PC-9 (cell line): ENCODE measurements around the gene AGAP1. TPM values are rescaled to one million over a fixed set of nuclear protein-coding genes. Genes with fewer than 3 reads are reported as not detected.

ENCODE experiments used
- BruUV-seq: library from RNA; stranded (reverse); fragments of 400-500 nt; replicated peaks from 2 replicates; lab custom pipeline; 2021; lab: Mats Ljungman, UMichigan
- CTCF ChIA-PET: fragments of 300-600 bp; sonication (Branson Sonifier 250); formaldehyde crosslinking; loops from one replicate; lab custom pipeline; 2022; ENCODE audit warnings: antibody characterized with exemption; lab: Charles Lee
- POLR2A ChIA-PET: fragments of 300-600 bp; sonication (Branson Sonifier 250); formaldehyde crosslinking; loops from one replicate; lab custom pipeline; 2022; ENCODE audit warnings: antibody characterized with exemption; ENCODE audit not compliant: unreplicated experiment; lab: Charles Lee
- DNase-seq, 2 experiments: peaks; one replicate each; pipeline versions ENCODE4 v3.0.0 to v3.0.0-alpha.2; 2015 to 2022; ENCODE audit warnings: mixed read lengths in 1 of 2
- H2AFZ ChIP-seq: fragments of 200-600 bp; sonication (generic); 2 replicates; pipeline ENCODE4 v1.8.1; 2017; ENCODE audit warnings: antibody characterized with exemption
- H3F3A ChIP-seq: fragments of 200-600 bp; sonication (generic); 2 replicates; pipeline ENCODE4 v1.8.1; 2017; ENCODE audit warnings: antibody characterized with exemption, mild to moderate bottlenecking, low read depth; ENCODE audit not compliant: insufficient read depth
- H3K27ac ChIP-seq: fragments of 200-600 bp; sonication (generic); 2 replicates; pipeline ENCODE4 v1.6.1; 2016; ENCODE audit warnings: mixed run types
- H3K27me3 ChIP-seq: fragments of 200-600 bp; sonication (generic); 2 replicates; pipeline ENCODE4 v1.6.1; 2016; ENCODE audit warnings: low read depth, mixed run types; ENCODE audit not compliant: insufficient read depth
- H3K36me3 ChIP-seq: fragments of 200-600 bp; sonication (generic); 2 replicates; pipeline ENCODE4 v1.6.1; 2016; ENCODE audit warnings: low read depth, mixed run types
- H3K4me1 ChIP-seq: fragments of 200-600 bp; sonication (generic); replicated peaks from 2 replicates; pipeline ENCODE4 v1.6.1; 2016; ENCODE audit warnings: mixed run types; ENCODE audit not compliant: insufficient read depth
- H3K4me2 ChIP-seq: fragments of 200-600 bp; sonication (generic); 2 replicates; pipeline ENCODE4 v1.6.1; 2017; ENCODE audit warnings: mixed run types
- H3K4me3 ChIP-seq: fragments of 200-600 bp; sonication (generic); 2 replicates; pipeline ENCODE4 v1.6.1; 2016; ENCODE audit warnings: mixed run types
- H3K79me2 ChIP-seq: fragments of 200-600 bp; sonication (generic); 2 replicates; pipeline ENCODE4 v1.6.1; 2017; ENCODE audit warnings: low read depth, mixed run types
- H3K9me2 ChIP-seq: fragments of 200-600 bp; sonication (generic); 2 replicates; pipeline ENCODE4 v1.8.1; 2017; ENCODE audit warnings: mild to moderate bottlenecking; ENCODE audit not compliant: insufficient read depth
- H3K9me3 ChIP-seq: fragments of 200-600 bp; sonication (generic); 2 replicates; pipeline ENCODE4 v1.8.1; 2016; ENCODE audit warnings: low read depth; ENCODE audit not compliant: insufficient read depth
- H4K20me1 ChIP-seq: fragments of 200-600 bp; sonication (generic); 2 replicates; pipeline ENCODE4 v1.8.1; 2017; ENCODE audit not compliant: insufficient read depth
- CTCF ChIP-seq: fragments of 200-600 bp; sonication (generic); conservative IDR thresholded peaks from 2 replicates; pipeline ENCODE4 v1.6.1; 2017; ENCODE audit warnings: mixed run types, antibody characterized with exemption, mild to moderate bottlenecking, moderate library complexity
- EZH2 ChIP-seq: fragments of 200-600 bp; sonication (generic); IDR thresholded peaks from 2 replicates; pipeline ENCODE4 v1.8.0; 2017; ENCODE audit warnings: antibody characterized with exemption, low read depth
- intact Hi-C: fragments of 100-400 bp; cut with micrococcal nuclease; formaldehyde crosslinking; loops from one replicate; pipeline ENCODE4 v1.10.0; 2022; ENCODE audit not compliant: unreplicated experiment
- total RNA-seq: library from RNA; stranded (reverse); gene quantifications from 2 replicates; pipeline ENCODE4 v1.2.3, GENCODE V29; 2021

The AGAP1 gene
- total RNA-seq, 1 experiment from 2014 or later, result 91.4 TPM

GRCh38 chr2:236168110-236169080 is 674.6 kb downstream of the AGAP1 start, which contains the start of gene GBX2:
Gene GBX2, minus strand, starts transcription at chr2:236168386. Its CDS starts 415 bp downstream, at chr2:236167971.
- Histone ChIP-seq H3K27me3 (no peaks in the 10 kb centered on the region), H2AFZ (peak within 1 kb of the TSS; percentile 73; the same call in 1 of the 2 replicates), H3K9me3 (no peaks in the 10 kb centered on the region), H3K27ac (no peak within 1 kb of the TSS), H4K20me1 (no peaks in the 10 kb centered on the region), H3K4me2 (peak within 1 kb of the TSS; percentile 69), H3K79me2 (no peaks in the 10 kb centered on the region), H3K36me3 (no peaks in the 10 kb centered on the region), H3K4me1 (no peaks in the 10 kb centered on the region), H3K4me3 (peak within 1 kb of the TSS; percentile 50), H3K9me2 (no peaks in the 10 kb centered on the region), H3F3A (peaks cover 4% of the 10 kb centered on the region; the same call in 1 of the 2 replicates)
- CTCF ChIA-PET, result no interaction called here
- BruUV-seq, result no TSS peak
- intact Hi-C loops, result no loop called here
- DNase-seq, result no peak
- TF ChIP-seq CTCF (no peak), EZH2 (no peak)
- POLR2A ChIA-PET, result no interaction called here

GRCh38 chr2:236169151-236169721 is 675.4 kb downstream of the AGAP1 start:
- no peaks in the 10 kb centered on the region for H3K4me1 ChIP-seq
- H3K79me2 ChIP-seq, result no peaks in the 10 kb centered on the region
- no peaks in the 10 kb centered on the region for H3K9me3 ChIP-seq
- H3K36me3 ChIP-seq, result no peaks in the 10 kb centered on the region
- H3K9me2 ChIP-seq, result no peaks in the 10 kb centered on the region
- H3K4me2 ChIP-seq, result no peak overlapping the region
- peaks cover 4% of the 10 kb centered on the region; the same call in 1 of the 2 replicates for H3F3A ChIP-seq
- TF ChIP-seq CTCF, result no peak
- TF ChIP-seq EZH2, result no peak
- no peak overlapping the region for H3K27ac ChIP-seq
- DNase-seq, result no peak
- no peak overlapping the region for H2AFZ ChIP-seq
- H4K20me1 ChIP-seq, result no peaks in the 10 kb centered on the region
- POLR2A ChIA-PET, result no interaction called here
- no peaks in the 10 kb centered on the region for H3K27me3 ChIP-seq
- CTCF ChIA-PET, result no interaction called here
- intact Hi-C loops, result no loop called here
- no TSS peak for BruUV-seq
- H3K4me3 ChIP-seq, result no peak overlapping the region

- Histone ChIP-seq H3K79me2 (no peaks in the 10 kb centered on the region), H3K4me2 (no peak overlapping the region)
Measured at GRCh38 chr2:236169741-236170589, 676.1 kb downstream of the AGAP1 start.

More at GRCh38 chr2:236169741-236170589, 676.1 kb downstream of the AGAP1 start:
- H4K20me1 ChIP-seq, result no peaks in the 10 kb centered on the region
- no peaks in the 10 kb centered on the region for H3K36me3 ChIP-seq
- H3K27me3 ChIP-seq, result no peaks in the 10 kb centered on the region
- H3F3A ChIP-seq, result peaks cover 4% of the 10 kb centered on the region; the same call in 1 of the 2 replicates
- no peak for DNase-seq
- no TSS peak for BruUV-seq
- no peak for TF ChIP-seq CTCF
- POLR2A ChIA-PET, result no interaction called here
- H3K9me2 ChIP-seq, result no peaks in the 10 kb centered on the region
- intact Hi-C loops, result no loop called here
- CTCF ChIA-PET, result no interaction called here
- H3K4me3 ChIP-seq, result no peak overlapping the region
- H3K27ac ChIP-seq, result no peak overlapping the region
- H3K9me3 ChIP-seq, result no peaks in the 10 kb centered on the region
- H2AFZ ChIP-seq, result no peak overlapping the region
- H3K4me1 ChIP-seq, result no peaks in the 10 kb centered on the region
